Measurements from ENCODE around the gene FDPS.

Gene FDPS

GRCh38 chr1:155295183-155295941 is 13.3 kb upstream of the FDPS start:
- no peak for TF ChIP-seq POLR2A (IDR thresholded peaks at IDR 0.05; ENCODE audit: low read depth, low read length)
- DNase-seq (ENCODE audit: insufficient read length, low spot score) (no peak), FAIRE-seq (no peak)

DNA sequence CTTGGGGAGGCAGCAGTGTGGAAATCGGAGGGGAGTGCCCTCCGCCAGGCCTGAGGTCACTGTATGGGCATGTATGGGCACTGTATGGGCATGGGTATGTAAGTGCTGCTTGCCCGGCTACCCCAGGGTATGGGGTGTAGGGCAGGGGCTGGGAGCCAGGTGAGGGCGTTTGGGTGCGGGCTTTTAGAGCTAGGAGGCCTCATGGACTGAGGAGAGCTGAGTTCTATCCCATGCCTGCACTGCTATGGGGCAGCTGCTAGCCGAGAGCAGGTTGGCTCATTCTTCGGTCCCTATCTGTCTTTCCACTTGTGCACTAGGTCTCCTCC is 12.8 kb upstream of the FDPS start:
- FAIRE-seq (no peak), DNase-seq (ENCODE audit: insufficient read length, low spot score) (no peak)
- TF ChIP-seq POLR2A (IDR thresholded peaks at IDR 0.05; ENCODE audit: low read depth, low read length) = no peak

GRCh38 chr1:155296661-155297060 is 12.0 kb upstream of the FDPS start:
- FAIRE-seq (no peak), DNase-seq (ENCODE audit: insufficient read length, low spot score) (no peak)
- no peak for TF ChIP-seq POLR2A (IDR thresholded peaks at IDR 0.05; ENCODE audit: low read depth, low read length)

- DNase-seq (ENCODE audit: insufficient read length, low spot score) (no peak), FAIRE-seq (no peak)
- no peak for TF ChIP-seq POLR2A (IDR thresholded peaks at IDR 0.05; ENCODE audit: low read depth, low read length)
Measured at GRCh38 chr1:155297384-155297783, 11.3 kb upstream of the FDPS start.

DNA sequence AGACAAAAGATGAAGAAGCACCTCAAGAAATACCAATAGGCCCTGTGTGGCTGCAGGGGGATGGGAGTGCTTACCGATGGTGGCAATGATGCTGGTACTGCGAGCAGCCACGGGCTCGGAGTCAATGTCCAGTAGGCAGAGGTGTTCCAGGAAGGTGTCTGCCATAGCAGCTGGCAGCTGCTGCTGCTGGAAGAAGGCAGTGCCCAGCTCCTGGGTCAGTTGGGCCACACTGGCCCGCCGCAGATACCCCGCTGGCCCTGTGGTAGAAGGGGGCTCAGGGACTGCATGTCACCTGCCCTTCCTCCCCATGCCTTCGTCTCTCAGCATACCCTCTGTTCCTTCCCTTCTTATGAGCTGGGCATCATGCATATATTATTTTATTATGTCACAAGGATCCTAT is 8.6 kb upstream of the FDPS start:
- no peak for FAIRE-seq
- DNase-seq (ENCODE audit: insufficient read length, low spot score) = no peak
- TF ChIP-seq POLR2A (IDR thresholded peaks at IDR 0.05; ENCODE audit: low read depth, low read length) = no peak

- FAIRE-seq (no peak), DNase-seq (ENCODE audit: insufficient read length, low spot score) (no peak)
- TF ChIP-seq POLR2A (IDR thresholded peaks at IDR 0.05; ENCODE audit: low read depth, low read length) = no peak
Measured at GRCh38 chr1:155300553-155301329, 7.9 kb upstream of the FDPS start.

GRCh38 chr1:155301342-155301841 is 7.3 kb upstream of the FDPS start, which contains the start of gene PKLR:
PKLR (minus strand) TSS chr1:155301438; CDS start chr1:155301395, 43 bp downstream.
- DNase-seq (ENCODE audit: insufficient read length, low spot score) = no peak
- TF ChIP-seq POLR2A (IDR thresholded peaks at IDR 0.05; ENCODE audit: low read depth, low read length) = no peak
- FAIRE-seq = no peak

- no peak for DNase-seq (ENCODE audit: insufficient read length, low spot score)
- TF ChIP-seq POLR2A (IDR thresholded peaks at IDR 0.05; ENCODE audit: low read depth, low read length) = no peak
- FAIRE-seq = no peak
Measured at GRCh38 chr1:155304558-155305063, 4.1 kb upstream of the FDPS start.

- no peak for FAIRE-seq
- DNase-seq (ENCODE audit: insufficient read length, low spot score) = no peak
- TF ChIP-seq POLR2A (IDR thresholded peaks at IDR 0.05; ENCODE audit: low read depth, low read length) = no peak
Measured at GRCh38 chr1:155305881-155306391, 2.7 kb upstream of the FDPS start.

- no peak for FAIRE-seq
- no peak for TF ChIP-seq POLR2A (IDR thresholded peaks at IDR 0.05; ENCODE audit: low read depth, low read length)
- DNase-seq (ENCODE audit: insufficient read length, low spot score) = no peak
Measured at GRCh38 chr1:155307247-155307740, 1.4 kb upstream of the FDPS start.

DNA sequence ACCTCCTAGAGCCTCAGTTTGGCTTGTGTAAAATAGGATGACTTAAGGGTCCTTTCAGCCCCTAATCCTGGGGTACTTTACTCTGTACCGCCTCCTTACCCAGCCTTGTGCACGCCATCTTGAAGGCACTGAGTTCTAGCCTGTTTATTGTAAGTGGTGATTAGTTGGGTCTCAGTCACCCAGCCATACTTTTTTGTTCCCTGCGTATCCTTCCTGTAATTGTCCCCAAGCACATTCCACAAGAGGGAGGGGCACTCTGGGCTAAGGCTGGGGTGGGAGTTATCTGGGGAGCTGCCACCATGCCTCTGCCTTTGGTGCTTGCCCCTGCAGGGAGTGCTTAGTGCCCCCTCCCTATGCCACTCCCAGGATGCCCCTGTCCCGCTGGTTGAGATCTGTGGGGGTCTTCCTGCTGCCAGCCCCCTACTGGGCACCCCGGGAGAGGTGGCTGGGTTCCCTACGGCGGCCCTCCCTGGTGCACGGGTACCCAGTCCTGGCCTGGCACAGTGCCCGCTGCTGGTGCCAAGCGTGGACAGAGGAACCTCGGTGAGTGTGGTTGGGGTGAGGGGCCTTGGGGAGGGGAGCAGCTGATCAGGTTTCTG is 856 bp downstream of the FDPS start:
- no peak for TF ChIP-seq POLR2A (IDR thresholded peaks at IDR 0.05; ENCODE audit: low read depth, low read length)
- DNase-seq (ENCODE audit: insufficient read length, low spot score) (no peak), FAIRE-seq (no peak)

- TF ChIP-seq POLR2A (IDR thresholded peaks at IDR 0.05; ENCODE audit: low read depth, low read length) = no peak
- DNase-seq (ENCODE audit: insufficient read length, low spot score) = no peak
- FAIRE-seq = no peak
Measured at GRCh38 chr1:155313261-155313660, 4.6 kb downstream of the FDPS start.

DNA sequence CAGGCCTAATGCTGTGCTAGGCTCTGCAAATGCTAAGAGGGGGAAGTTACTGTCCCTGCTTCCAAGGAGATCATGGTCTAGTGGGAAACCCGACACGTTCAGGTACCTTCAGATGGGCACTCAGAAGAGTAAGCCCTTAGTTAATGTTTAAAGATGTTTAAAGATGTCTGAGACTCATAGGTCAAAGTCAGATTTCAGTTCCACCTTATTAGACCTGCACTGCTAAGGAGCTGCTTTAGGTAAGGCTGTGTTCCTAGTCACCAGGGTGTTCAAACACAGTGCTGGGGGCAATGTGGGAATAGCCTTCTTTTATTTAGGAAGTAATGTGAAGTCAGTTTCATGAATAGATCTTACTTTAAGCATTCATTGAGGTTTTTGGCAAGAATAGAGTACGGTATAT is 8.3 kb downstream of the FDPS start:
- no peak for DNase-seq (ENCODE audit: insufficient read length, low spot score)
- no peak for FAIRE-seq
- TF ChIP-seq POLR2A (IDR thresholded peaks at IDR 0.05; ENCODE audit: low read depth, low read length) = no peak

GRCh38 chr1:155318082-155318481 is 9.4 kb downstream of the FDPS start:
- DNase-seq (ENCODE audit: insufficient read length, low spot score) = no peak
- no peak for TF ChIP-seq POLR2A (IDR thresholded peaks at IDR 0.05; ENCODE audit: low read depth, low read length)
- no peak for FAIRE-seq
